ENCODE results near the gene CRYBB2.
"Not testable (repeated sequence)": the region's sequence is repeated elsewhere in the genome, so short reads cannot be mapped to it uniquely, and the experiment has no call there.

The CRYBB2 gene, protein sequence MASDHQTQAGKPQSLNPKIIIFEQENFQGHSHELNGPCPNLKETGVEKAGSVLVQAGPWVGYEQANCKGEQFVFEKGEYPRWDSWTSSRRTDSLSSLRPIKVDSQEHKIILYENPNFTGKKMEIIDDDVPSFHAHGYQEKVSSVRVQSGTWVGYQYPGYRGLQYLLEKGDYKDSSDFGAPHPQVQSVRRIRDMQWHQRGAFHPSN

DNA sequence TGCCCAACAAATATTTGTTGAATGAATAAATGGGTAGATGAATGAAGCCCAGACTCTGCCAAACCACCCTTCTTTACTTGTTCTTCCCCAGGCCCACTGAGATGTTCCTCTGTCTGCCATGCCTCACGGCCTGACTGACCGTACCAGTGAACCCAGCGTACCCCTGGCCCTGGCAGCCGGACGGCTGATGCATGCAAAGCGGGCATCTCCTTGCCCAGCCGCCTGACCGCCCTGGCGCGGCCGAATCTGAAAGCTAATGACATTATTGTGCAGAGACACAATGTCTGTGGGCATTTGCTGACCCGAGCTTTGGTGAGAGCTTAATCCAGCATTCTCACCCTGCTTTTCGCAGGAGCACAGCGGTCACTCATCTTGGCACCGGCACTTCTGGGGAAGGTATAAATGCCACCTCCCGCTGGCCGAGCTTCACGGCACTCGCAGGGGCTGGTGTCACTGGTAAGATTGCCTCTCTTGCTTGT is at the start of gene CRYBB2:
Gene CRYBB2 (plus strand): TSS at position 429 of the 479 bp plus-strand sequence. CDS start 1,791 bp downstream, outside the sequence.
- DNase-seq = no peak

DNA sequence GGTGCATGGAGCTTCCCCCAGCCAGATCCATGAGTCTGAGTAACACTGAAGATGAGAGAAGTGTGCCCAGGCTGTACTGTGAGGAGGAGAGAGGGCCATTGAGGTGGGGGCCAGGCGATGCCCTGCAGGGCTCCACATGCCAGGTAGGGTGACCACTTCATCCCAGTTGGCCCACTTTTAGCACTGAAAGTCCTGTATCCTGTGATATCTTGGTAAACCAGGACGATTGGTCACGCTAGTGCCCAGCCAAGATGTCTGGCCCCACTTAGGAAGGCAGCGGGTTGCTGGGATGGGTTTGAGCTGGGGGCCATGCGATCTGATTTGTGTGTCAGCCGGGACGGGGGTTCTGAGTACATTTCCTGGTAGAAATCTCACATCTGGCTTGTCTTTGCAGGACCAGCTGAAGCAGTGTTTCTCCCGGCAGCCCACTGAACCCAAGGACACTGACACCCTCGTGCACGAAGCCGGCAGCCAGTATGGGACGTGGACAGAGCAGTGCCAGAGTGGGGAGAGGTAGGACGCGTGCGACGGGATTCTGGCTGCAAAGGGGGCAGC is 48.9 kb upstream of the CRYBB2 start:
- no peak for DNase-seq

DNA sequence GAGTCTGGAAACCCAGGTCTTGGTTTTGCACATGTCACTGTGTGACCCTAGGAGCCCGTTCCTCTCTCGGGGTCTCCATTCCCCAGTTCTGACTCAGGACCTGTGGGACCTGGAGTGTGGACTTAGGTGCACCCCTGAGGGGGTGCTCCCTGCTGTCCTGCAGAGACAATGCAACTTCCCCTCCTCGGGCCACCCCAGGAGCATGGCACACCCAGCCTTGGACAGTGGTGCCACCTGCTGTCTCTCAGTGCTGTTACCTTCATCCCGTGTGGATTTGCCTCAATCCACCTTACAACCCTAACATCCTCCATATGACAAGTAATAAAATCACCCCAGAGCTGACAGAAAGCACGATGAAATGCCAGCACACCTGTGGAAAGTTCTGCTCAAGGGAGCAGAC is 47.3 kb upstream of the CRYBB2 start:
- DNase-seq = no peak

DNA sequence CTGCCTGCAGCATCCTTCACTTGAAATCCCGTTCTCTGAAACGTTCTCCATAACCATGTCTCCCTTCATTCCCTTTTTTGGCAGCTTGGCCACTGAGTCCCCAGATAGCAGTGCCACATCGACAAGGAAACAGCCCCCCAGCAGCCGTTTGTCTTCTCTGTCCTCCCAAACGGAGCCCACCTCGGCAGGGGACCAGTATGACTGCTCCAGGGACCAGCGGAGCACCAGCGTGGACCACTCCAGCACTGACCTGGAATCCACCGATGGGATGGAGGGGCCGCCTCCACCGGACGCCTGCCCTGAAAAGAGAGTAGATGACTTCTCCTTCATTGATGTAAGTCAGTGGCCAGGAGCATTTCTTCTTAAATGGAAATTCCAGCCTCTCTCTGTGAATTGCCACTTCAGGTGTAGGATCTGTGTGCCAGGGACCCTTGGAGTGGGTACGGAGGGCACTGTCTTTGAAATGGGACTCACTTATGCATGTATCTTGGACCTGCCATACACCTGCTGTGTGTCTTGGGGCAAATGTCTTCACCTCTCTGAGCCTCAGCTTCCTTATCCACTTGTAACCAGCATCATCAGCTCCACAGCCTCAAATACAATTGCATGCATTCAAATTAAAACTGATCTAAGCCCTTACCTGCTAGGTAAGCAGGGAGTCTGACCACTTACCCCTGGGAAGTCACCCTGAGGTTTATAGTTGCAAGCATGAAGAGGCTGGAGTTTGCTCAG is 45.1 kb upstream of the CRYBB2 start:
- no peak for DNase-seq

DNA sequence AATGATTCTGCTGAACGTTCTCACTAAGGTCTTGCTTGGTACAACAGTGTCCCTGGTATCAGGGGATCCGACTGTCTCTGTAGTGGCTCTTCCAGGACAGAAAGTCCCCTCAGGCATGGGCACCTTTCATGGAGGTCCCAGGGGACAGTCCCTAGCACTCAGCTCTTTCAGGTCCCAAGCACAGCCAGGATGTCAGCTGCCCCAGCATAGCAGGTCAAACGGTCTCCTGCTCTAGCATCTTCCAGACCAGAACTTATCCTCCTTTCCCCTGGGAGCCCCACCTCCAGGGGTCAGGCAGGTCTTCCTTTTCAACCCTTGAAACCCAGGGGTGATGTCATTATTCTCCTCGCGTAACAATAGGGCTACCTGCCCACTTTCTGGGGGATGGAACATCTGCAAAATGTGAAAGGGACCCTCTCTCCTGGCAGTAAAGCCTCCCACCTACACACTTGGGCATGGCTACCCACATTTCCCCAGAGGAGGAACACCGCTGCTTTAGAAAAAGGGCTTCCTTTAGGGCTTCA is 44.5 kb upstream of the CRYBB2 start:
- DNase-seq = no peak

DNA sequence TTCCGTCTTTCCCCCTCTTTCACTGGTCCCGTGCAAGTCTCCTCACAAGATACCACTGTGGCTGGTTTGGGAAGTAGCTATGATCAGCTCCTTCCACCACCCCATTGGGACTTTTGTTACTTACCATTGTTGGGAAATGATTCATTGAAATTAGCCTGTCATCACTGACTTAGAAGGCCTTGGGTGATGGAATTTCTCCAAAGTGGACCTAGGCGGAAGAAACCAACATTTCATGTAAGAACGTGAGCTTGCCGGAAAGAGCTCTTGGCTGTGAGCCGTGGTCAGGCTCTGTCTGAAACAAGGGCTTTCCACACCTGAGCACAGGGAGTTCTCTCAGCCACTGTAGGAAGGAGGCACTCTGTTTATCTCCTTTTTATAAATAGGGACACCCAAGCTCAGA is 43.3 kb upstream of the CRYBB2 start:
- no peak for DNase-seq

DNA sequence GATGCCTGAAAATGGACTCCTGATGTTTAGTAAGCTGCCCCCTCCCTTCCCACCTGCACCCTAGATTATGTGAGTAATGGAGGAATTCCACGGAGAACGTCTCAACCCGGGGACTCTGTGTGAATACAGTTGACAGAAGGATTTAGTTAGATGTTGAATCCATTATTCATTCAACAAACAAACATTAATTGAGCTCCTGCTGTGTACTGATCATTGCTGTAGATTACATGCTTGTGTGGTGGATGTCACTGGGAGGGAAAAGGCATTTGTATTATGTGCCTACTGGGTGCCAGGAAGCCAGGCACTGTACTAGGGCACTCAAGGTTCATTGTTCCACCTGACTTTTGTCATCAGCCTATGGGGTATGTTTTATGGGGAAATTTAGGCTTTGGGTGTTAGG is 42.6 kb upstream of the CRYBB2 start:
- DNase-seq = no peak

DNA sequence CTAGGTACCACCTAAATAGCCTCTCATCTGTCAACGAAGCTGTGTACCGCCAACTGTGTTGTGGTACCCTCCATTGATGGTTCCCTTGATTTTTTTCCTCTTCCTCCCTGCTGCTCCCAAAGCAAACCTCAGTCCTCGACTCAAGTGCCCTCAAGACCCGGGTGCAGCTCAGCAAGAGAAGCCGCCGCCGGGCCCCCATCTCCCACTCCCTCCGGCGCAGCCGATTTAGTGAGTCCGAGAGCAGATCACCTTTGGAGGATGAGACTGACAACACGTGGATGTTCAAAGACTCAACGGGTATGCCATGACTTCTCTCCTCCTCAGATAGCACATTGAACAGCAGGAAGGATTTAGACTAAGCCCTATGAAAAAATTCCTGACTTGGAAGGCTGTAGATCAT is 42.2 kb upstream of the CRYBB2 start:
- DNase-seq = no peak

DNA sequence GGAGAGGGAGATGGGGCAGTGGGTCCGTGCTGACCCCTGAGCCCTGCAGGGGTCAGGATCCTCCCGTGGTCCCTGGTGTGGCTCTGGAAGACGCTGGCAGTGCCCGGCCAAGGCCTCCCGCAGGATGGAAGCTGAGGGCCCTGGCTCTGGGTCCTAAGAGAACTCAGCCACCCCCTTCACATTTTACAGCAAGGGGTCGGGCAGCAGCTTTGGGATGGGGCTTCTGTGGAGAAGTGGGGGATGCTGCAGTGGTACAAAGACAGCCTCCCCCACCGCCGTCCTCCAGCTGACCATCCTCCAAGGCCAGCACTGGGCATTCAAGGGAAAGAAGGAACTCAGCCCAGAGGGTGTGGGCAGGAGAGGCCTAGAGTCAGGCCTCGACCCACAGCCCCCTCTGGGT is 41.5 kb upstream of the CRYBB2 start:
- DNase-seq = no peak

DNA sequence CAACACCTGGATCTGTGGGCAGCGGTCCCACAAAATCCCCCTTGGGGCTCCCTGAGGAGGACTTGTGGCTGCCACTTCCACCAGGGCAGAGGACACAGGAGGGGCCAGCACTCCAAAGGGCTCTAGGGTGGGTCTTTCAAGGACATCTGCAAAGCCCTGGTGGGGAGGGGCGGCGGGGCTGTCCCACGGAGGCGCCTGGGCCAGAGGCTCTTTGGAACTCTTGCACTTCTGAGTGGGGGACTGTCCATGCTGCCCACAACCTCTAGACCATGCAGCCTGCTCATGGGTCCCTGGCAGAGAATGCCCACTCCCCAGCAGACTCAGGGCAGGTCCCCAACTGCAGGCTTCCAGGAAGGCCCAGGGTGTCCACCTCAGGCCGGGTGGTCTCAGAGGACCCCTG is 41.1 kb upstream of the CRYBB2 start:
- DNase-seq = not testable (repeated sequence)

DNA sequence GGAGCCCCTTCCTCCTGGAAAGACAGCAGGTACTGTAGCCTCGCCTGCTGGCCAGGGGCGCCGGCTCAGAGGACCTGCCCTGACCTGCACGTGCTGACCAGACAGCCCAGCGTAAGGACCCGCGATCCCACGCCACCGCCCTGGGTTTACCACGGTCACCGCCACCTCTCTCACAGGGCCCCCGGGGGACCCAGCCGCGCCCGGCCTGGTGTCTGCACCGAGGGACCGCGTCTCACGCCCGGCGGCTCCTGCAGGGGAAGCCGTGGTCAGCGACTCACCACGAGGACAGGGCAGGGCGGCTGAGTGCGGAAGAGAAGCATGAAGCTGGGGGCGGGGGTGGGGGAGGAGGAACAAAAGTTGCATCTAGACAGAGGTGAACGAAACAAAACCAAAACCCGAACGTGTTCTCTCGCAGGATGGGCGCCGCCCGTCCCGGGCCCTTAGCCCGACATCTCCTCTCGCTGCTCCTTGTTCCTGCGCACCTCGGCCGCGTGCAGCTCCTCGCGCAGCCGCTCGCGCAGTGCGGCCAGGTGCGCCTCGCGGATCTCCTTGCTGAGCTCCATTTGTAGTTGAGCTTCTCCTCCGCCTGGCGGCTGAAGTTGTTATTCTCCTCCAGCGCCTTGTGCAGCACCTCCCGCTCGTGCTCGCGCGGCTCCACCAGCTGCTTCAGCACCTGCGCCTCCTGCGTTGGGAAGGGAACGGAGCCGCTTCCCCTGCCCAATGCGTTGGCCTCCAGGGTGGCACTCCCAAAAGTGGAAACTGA is 40.4 kb upstream of the CRYBB2 start:
- DNase-seq = not testable (repeated sequence)

DNA sequence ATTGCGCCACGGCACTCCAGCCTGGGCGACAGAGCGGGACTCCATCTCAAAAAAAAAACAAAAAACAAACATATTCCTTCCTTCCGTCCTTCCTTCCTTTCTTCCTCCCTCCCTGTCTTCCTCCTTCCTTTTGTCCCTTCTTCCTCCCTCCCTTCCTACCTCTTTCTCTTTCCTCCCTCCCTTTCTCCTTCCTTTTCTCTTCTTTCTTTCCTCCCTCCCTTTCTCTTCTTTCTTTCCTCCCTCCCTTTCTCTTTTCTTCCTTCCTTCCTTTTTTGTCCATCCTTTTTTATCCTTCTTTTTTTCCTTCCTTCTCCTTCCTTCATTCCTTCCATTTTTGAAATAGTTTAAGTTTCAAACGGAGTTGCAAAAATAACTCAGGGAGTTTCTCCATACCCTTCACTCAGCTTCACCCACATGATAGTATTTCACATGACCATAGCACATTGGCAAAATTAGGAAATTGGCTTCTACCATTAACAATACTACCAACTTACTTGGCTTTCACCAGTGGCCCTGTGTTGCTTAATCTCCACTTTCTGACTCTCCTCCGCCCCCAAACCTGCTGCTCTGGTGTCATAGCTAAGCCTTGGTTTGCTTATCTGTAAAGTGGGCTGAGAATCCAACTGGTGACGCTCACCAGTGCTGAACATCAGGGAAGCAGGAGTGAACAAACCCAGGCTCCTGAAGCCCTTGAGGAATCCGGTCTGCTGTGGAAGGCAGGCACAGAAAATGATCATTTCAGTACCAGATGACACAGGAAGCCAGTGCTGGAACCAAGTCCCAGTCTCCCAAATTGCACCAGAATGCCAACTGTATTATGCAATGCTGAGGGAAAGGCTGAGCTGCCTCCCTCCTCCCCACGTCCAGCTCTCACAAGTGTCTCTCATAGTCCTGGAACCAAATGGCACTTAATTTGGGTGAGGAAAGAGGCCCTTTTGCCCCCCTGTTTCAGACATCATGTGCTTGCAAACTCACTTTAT is 37.0 kb upstream of the CRYBB2 start:
- no peak for DNase-seq

DNA sequence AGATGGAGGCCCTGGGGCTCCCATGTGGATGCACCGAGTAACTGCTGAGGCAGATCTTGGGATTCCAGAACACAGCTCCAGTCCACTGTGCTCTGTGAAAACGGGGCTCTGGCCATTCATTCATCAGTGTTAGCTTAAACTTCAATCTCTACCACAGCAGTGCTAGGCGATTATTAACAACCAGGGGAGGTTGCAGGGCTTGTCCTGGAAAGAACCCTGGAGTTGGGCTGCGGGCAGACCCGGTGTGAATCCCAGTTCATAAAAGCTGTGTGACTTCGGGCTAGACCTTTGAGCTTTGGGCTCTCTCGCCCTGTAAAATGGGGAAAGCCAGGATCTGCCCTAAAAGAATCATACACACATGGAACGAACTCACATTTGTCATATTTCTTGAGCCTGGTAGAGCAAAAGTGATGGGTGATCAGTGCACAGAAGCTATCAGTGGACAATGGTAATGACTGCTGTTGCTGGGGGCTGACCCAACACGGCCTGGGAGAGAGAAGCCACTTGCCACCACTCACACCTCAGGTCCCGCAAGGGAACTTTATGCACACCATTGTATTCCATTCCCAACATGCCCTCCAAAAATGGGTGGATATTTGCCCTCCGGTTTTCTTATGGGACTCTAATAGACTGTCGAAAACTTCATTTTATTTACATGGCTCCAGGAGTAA is 35.4 kb upstream of the CRYBB2 start:
- no peak for DNase-seq

DNA sequence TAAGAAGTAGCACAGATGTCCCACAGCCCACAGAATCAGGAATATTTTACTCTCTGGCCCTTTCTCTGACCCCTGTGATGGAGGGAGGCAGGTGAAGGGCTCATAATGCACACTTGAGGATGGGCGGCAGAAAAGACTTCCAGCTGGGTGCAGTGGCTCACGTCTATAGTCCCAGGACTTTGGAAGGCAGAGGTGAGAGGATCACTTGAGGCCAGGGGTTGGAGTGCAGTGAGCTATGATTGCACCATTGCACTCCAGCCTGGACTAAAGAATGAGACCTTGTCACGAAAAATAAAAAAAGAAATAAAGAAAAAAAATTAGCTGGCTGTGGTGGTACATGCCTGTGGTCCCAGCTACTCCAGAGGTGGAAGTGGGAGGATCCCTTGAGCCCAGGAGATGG is 33.3 kb upstream of the CRYBB2 start:
- DNase-seq = no peak

DNA sequence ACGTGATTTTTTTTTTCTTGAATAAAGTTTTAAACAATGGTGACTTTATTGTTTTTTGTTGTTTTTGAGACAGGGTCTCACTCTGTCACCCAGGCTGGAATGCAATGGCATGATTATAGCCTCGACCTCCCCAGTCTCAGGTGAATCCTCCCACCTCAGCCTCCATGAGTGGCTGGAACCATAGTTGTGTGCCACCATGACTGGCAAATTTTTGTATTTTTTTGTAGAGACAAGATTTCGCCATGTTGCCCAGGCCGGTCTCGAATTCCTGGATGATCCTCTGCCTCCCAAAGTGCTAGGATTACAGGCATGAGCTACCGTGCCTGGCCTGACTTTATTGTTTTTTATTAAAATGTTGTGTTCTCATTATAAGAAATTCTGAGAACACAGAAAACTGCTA is 32.0 kb upstream of the CRYBB2 start:
- DNase-seq = no peak

DNA sequence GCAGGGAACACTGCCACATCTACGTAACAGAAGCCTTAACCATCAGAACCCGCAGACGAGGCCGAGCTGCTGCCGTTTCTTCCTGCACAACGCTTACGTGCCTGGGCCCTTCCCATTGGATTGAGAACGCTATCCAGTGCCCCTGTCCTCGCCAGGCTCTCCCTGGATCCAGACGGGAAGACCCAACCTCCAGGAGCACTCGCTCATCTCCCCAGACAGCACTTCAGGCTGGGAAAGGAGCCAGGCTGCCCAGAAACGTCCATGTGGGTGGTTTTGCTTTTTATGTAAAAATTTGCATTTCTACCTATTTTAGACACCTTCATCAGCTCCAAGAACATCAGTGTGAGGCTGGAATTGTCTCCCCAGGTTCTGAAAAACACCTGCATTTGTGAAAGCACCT is 27.0 kb upstream of the CRYBB2 start:
- DNase-seq = no peak

DNA sequence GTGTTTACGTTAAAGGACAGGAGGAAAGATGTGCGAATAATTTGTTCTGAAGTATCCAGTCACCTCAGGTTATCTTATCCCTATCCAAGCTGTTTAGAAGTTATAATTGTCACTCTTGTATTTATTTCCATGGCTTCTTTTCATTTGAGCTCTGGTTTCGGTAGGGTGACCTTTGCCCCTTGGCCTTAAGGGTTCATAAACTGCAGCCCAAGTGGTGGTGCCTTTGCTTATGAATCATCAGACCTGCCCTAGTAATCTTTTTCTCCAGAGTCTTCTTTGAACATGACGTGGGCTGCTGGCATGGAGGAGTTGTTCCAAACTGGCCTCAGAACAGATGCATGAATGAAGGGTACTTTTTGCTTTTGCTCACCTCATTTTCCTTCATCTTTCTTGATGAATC is 26.3 kb upstream of the CRYBB2 start:
- no peak for DNase-seq

DNA sequence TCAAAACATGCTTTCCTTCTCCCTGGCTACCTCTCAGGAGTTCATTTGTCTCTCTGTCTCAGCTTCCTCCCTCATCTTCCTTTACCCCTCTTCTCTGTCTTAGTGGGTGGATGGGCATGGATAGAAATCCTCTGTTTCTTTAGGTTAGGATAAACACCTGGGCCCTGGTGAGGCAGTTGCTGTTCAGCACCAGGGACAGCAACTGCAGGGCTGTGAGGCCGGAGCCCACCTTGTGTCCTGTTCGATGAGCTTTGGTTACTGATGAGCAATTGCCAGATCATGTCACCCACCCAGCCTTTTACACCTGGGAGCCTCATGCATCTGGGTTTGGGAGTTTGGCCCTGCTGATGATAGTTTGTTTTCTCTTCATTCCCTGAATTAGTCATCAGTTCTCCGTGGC is 25.9 kb upstream of the CRYBB2 start:
- DNase-seq = no peak

DNA sequence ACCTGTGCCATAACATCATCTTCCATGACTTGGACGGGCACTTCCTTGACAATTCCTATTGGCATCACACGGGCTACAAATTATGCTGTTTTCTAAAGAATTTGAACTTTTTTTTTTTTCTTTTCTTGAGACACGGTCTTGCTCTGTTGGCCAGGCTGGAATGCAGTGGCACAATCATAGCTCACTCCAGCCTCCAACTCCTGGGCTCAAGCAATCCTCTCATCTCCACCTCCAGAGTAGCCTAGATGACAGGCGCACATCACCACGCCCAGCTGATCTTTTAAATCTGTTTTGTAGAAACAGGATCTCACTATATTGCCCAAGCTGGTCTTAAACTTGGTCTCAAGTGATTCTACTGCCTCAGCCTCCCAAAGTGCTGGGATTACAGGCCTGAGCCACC is 23.1 kb upstream of the CRYBB2 start:
- DNase-seq = no peak

DNA sequence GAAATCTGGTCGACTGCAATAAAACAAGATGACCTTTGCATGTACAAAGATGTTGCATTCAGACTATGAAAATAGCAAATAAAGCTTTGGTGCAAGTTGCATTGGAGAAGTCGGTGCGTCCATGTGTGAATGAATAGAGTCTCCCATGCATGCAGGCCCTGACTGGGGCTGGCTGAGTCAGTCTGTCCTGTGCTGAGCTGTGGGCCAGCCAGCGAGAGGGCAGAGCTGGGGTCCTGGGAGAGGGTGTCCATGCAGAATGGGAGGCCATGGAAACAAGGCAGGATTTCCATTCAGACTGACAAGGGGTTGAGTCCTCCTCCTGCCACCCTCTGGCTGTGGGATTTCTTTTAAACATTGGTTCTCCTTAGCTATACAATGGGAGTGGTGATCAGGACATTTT is 22.1 kb upstream of the CRYBB2 start:
- DNase-seq = no peak

DNA sequence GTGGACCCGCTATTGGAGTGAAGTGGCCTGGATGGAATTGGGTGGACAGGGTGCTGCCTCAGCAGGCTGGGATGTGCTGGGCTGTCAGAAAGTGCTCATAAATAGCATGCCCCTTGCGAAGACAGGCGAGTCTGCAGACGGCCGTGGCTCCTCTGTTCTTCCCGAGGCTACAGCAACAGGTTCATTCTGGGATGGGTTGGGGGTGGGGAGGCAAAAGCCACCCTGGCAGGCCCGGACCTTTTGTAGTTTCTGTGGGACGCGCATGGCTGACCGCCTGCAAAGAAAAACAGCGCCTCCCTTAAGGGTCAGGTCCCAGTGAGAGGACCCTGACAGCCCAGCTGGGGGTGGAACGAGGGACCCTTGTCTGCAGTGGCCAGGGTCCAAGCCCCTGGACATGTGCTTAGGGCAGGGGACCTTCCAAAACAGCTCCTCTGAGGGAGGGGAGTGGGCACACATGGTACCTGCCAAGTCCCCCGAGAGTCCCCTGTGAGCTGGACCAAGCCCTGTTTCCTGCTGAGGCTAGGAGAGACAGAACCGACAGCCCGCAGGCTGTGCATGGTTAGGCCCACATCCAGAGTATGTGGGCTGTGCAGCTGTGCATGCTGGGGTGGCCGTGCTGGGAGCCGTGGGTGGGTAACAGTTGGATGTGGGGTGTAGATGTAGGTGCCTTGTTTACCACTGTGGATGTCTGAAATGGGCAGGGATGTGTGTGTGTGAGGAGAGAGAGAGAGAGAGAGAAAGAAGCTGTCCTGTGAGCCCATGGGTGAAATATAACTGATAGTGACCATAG is 19.5 kb upstream of the CRYBB2 start, which contains the start of gene CRYBB3:
Gene CRYBB3 (plus strand): TSS at position 128 of the 790 bp plus-strand sequence. CDS start 1,539 bp downstream, outside the sequence.
- no peak for DNase-seq

All from GOT3 (cell line).